Neural crest cell (in vitro differentiated cells): ENCODE results near the gene OR51L1. TPM values are rescaled to one million over a fixed set of nuclear protein-coding genes. Genes with fewer than 3 reads are reported as not detected.

ENCODE experiments used
- DNase-seq: peaks from one replicate; pipeline ENCODE4 v3.0.0; 2021; ENCODE audit warnings: low read depth, mixed read lengths, low spot score
- H3K27ac Mint-ChIP-seq: one replicate; pipeline ENCODE4 v1.8.0; 2021; ENCODE audit warnings: mild to moderate bottlenecking, mixed read lengths; ENCODE audit not compliant: unreplicated experiment
- H3K27me3 Mint-ChIP-seq: 2 replicates; pipeline ENCODE4 v1.8.0; 2021; ENCODE audit warnings: low read depth, mild to moderate bottlenecking, mixed read lengths
- H3K36me3 Mint-ChIP-seq: 2 replicates; pipeline ENCODE4 v1.8.0; 2021; ENCODE audit warnings: low read depth, mild to moderate bottlenecking, mixed read lengths
- H3K4me1 Mint-ChIP-seq: 2 replicates; pipeline ENCODE4 v1.8.0; 2021; ENCODE audit warnings: mixed read lengths
- H3K4me3 Mint-ChIP-seq: one replicate; pipeline ENCODE4 v1.8.0; 2021; ENCODE audit warnings: mild to moderate bottlenecking, mixed read lengths
- H3K9me3 Mint-ChIP-seq: 2 replicates; pipeline ENCODE4 v1.8.0; 2021; ENCODE audit warnings: mixed read lengths
- CTCF ChIP-seq: fragments of 200-600 bp; sonication (generic); conservative IDR thresholded peaks from 2 replicates; pipeline ENCODE4 v1.5.0; 2021; ENCODE audit warnings: antibody characterized with exemption, mild to moderate bottlenecking
- total RNA-seq: library from RNA; stranded (reverse); gene quantifications from 2 replicates; pipeline ENCODE4 v1.2.1, GENCODE V29; 2021

The OR51L1 gene
- total RNA-seq, 1 donor from 2014 or later = not detected

- Mint-ChIP-seq H3K36me3 (no peaks in the 10 kb centered on the region), H3K27ac (no peak within 1 kb of the TSS), H3K4me1 (no peaks in the 10 kb centered on the region), H3K4me3 (no peak within 1 kb of the TSS), H3K9me3 (no peaks in the 10 kb centered on the region), H3K27me3 (peaks cover 8% of the 10 kb centered on the region)
- TF ChIP-seq CTCF = no peak
- DNase-seq = no peak
Measured at GRCh38 chr11:5046226-5046625, 51.6 kb downstream of the OR51L1 start, which contains the start of gene OR52J3. Gene OR52J3, plus strand, starts transcription at chr11:5046526. Its CDS starts 0 bp downstream, at chr11:5046526.

GRCh38 chr11:5046754-5047330, 52.2 kb downstream of the OR51L1 start:
- DNase-seq = no peak
- Mint-ChIP-seq H3K27me3 (peaks cover 8% of the 10 kb centered on the region), H3K27ac (no peak overlapping the region), H3K9me3 (no peaks in the 10 kb centered on the region), H3K4me3 (no peak overlapping the region), H3K36me3 (no peaks in the 10 kb centered on the region), H3K4me1 (no peaks in the 10 kb centered on the region)
- no peak for TF ChIP-seq CTCF

Other genes with a start within 250 kb of the OR51L1 start
- gene OR51F1, start 224.9 kb upstream of the OR51L1 start, total RNA-seq = not detected in 2 replicates
- gene OR52R1, start 190.5 kb upstream of the OR51L1 start, total RNA-seq = not detected in 2 replicates
- not detected in 2 replicates for gene OR51F2, start 173.5 kb upstream of the OR51L1 start, total RNA-seq
- not detected in 2 replicates for gene OR51S1, start 145.6 kb upstream of the OR51L1 start, total RNA-seq
- gene OR51T1, start 113.0 kb upstream of the OR51L1 start, total RNA-seq = not detected in 2 replicates
- not detected in 2 replicates for gene OR51A7, start 91.1 kb upstream of the OR51L1 start, total RNA-seq
- not detected in 2 replicates for gene OR51G2, start 75.5 kb upstream of the OR51L1 start, total RNA-seq
- gene OR51G1, start 70.5 kb upstream of the OR51L1 start, total RNA-seq = not detected in 2 replicates
- gene OR51A4, start 47.2 kb upstream of the OR51L1 start, total RNA-seq = not detected in 2 replicates
- gene OR51A2, start 39.1 kb upstream of the OR51L1 start, total RNA-seq = not detected in 2 replicates
- gene OR52J3, start 51.7 kb downstream of the OR51L1 start, total RNA-seq = not detected in 2 replicates
- not detected in 2 replicates for gene OR52E2, start 64.8 kb downstream of the OR51L1 start, total RNA-seq
- not detected in 2 replicates for gene OR52E1, start 74.7 kb downstream of the OR51L1 start, total RNA-seq
- gene OR52A5, start 143.5 kb downstream of the OR51L1 start, total RNA-seq = not detected in 2 replicates
- gene OR52A1, start 159.9 kb downstream of the OR51L1 start, total RNA-seq = not detected in 2 replicates
- gene OR51V1, start 205.8 kb downstream of the OR51L1 start, total RNA-seq = not detected in 2 replicates
- not detected in 2 replicates for gene HBB, start 232.2 kb downstream of the OR51L1 start, total RNA-seq
- not detected in 2 replicates for gene HBD, start 239.6 kb downstream of the OR51L1 start, total RNA-seq